ENCODE measurements around the gene SDSL. TPM values are rescaled to one million over a fixed set of nuclear protein-coding genes. Genes with fewer than 3 reads are reported as not detected.

SDSL gene
- total and polyA plus RNA-seq, 2 of the 13 experiments (the other 11 are each of a cell fraction or from before 2014, with no cell fraction given): 1.2 to 1.7 TPM

DNA sequence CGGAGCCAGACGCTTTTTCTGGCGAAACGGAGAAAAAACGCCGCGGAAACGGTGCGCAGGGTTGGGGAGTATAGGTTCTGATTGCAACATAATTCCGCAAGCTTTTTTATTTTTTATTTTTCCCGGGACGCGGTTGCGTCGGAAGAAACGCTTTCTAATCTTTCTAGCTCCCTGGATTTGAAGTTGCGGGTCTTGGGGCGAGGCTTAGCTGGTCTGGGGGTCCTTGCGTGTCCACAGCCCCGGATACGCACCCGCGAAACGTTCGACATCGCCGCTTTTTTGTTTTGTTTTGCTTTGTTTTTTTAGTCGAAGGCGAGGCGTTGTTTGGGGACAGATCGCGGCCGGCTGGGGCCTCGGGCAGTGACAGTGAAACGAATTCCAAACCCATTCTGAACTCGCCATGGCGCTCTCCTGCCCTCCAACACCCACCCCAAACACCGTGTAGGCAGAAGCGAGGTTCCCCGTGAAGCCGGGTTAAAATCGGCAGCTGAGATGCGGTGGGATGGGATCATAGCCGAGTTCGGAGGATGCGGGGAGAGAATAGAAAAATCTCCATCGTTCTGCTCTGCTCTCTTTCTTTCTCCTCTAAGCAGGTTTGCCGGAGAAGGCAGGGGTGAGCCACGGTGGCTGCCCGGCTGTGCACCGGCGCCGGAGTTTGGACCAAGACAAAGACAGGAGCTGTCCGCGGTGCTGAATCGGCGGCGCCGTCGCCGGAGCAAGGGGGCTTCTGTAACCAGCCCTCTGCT is 57.6 kb downstream of the SDSL start (continued):
- TF ChIP-seq, protein P1, sequence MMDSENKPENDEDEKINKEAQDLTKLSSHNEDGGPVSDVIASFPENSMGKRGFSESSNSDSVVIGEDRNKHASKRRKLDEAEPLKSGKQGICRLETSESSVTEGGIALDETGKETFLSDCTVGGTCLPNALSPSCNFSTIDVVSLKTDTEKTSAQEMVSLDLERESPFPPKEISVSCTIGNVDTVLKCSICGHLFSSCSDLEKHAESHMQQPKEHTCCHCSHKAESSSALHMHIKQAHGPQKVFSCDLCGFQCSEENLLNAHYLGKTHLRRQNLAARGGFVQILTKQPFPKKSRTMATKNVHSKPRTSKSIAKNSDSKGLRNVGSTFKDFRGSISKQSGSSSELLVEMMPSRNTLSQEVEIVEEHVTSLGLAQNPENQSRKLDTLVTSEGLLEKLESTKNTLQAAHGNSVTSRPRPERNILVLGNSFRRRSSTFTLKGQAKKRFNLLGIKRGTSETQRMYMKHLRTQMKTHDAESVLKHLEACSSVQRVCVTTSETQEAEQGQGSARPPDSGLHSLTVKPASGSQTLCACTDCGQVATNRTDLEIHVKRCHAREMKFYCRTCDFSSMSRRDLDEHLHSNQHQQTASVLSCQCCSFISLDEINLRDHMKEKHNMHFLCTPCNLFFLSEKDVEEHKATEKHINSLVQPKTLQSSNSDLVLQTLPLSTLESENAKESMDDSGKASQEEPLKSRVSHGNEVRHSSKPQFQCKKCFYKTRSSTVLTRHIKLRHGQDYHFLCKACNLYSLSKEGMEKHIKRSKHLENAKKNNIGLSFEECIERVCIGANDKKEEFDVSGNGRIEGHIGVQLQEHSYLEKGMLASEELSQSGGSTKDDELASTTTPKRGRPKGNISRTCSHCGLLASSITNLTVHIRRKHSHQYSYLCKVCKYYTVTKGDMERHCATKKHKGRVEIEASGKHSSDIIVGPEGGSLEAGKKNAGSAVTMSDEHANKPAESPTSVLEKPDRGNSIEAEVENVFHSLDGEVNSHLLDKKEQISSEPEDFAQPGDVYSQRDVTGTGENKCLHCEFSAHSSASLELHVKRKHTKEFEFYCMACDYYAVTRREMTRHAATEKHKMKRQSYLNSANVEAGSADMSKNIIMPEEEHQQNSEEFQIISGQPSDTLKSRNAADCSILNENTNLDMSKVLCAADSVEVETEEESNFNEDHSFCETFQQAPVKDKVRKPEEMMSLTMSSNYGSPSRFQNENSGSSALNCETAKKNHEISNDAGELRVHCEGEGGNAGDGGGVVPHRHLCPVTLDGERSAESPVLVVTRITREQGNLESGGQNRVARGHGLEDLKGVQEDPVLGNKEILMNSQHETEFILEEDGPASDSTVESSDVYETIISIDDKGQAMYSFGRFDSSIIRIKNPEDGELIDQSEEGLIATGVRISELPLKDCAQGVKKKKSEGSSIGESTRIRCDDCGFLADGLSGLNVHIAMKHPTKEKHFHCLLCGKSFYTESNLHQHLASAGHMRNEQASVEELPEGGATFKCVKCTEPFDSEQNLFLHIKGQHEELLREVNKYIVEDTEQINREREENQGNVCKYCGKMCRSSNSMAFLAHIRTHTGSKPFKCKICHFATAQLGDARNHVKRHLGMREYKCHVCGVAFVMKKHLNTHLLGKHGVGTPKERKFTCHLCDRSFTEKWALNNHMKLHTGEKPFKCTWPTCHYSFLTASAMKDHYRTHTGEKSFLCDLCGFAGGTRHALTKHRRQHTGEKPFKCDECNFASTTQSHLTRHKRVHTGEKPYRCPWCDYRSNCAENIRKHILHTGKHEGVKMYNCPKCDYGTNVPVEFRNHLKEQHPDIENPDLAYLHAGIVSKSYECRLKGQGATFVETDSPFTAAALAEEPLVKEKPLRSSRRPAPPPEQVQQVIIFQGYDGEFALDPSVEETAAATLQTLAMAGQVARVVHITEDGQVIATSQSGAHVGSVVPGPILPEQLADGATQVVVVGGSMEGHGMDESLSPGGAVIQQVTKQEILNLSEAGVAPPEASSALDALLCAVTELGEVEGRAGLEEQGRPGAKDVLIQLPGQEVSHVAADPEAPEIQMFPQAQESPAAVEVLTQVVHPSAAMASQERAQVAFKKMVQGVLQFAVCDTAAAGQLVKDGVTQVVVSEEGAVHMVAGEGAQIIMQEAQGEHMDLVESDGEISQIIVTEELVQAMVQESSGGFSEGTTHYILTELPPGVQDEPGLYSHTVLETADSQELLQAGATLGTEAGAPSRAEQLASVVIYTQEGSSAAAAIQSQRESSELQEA (CRISPR knock-in tag; IDR thresholded peaks at IDR 0.05; ENCODE audit: not compliant biosample characterization): no peak
- TF ChIP-seq MTF2 (CRISPR knock-in tag; IDR thresholded peaks at IDR 0.05; ENCODE audit: borderline replicate concordance) (no peak), HOXA3 (CRISPR knock-in tag; IDR thresholded peaks at IDR 0.05) (peak; percentile 40; the same call in 1 of the 2 replicates), ZNF33A (CRISPR knock-in tag; IDR thresholded peaks at IDR 0.05; ENCODE audit: borderline replicate concordance) (no peak), ZNF652 (CRISPR knock-in tag; IDR thresholded peaks at IDR 0.05; ENCODE audit: borderline replicate concordance, low read depth) (no peak), ZBTB7B (CRISPR knock-in tag; IDR thresholded peaks at IDR 0.05) (0 out of 2 replicates have a peak, but pooled peaks have one; percentile 31)
- TF ChIP-seq, protein P2, sequence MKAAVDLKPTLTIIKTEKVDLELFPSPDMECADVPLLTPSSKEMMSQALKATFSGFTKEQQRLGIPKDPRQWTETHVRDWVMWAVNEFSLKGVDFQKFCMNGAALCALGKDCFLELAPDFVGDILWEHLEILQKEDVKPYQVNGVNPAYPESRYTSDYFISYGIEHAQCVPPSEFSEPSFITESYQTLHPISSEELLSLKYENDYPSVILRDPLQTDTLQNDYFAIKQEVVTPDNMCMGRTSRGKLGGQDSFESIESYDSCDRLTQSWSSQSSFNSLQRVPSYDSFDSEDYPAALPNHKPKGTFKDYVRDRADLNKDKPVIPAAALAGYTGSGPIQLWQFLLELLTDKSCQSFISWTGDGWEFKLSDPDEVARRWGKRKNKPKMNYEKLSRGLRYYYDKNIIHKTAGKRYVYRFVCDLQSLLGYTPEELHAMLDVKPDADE (CRISPR knock-in tag; IDR thresholded peaks at IDR 0.05): 0 out of 2 replicates have a peak, but pooled peaks have one; percentile 67
- TF ChIP-seq, protein P3, sequence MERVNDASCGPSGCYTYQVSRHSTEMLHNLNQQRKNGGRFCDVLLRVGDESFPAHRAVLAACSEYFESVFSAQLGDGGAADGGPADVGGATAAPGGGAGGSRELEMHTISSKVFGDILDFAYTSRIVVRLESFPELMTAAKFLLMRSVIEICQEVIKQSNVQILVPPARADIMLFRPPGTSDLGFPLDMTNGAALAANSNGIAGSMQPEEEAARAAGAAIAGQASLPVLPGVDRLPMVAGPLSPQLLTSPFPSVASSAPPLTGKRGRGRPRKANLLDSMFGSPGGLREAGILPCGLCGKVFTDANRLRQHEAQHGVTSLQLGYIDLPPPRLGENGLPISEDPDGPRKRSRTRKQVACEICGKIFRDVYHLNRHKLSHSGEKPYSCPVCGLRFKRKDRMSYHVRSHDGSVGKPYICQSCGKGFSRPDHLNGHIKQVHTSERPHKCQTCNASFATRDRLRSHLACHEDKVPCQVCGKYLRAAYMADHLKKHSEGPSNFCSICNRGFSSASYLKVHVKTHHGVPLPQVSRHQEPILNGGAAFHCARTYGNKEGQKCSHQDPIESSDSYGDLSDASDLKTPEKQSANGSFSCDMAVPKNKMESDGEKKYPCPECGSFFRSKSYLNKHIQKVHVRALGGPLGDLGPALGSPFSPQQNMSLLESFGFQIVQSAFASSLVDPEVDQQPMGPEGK (CRISPR knock-in tag; IDR thresholded peaks at IDR 0.05): no peak
